ENCODE results near the gene SIX5.

Gene SIX5

GRCh38 chr19:45814851-45815480, 45.9 kb upstream of the SIX5 start, which contains the start of gene RSPH6A:
Gene RSPH6A, minus strand, starts transcription at chr19:45815308. Its CDS starts 132 bp downstream, at chr19:45815176.
- in situ Hi-C loops (cut with MboI; ENCODE audit: low sequenced_read_pairs, unreplicated experiment), result no loop called here
- TF ChIP-seq, protein P1, sequence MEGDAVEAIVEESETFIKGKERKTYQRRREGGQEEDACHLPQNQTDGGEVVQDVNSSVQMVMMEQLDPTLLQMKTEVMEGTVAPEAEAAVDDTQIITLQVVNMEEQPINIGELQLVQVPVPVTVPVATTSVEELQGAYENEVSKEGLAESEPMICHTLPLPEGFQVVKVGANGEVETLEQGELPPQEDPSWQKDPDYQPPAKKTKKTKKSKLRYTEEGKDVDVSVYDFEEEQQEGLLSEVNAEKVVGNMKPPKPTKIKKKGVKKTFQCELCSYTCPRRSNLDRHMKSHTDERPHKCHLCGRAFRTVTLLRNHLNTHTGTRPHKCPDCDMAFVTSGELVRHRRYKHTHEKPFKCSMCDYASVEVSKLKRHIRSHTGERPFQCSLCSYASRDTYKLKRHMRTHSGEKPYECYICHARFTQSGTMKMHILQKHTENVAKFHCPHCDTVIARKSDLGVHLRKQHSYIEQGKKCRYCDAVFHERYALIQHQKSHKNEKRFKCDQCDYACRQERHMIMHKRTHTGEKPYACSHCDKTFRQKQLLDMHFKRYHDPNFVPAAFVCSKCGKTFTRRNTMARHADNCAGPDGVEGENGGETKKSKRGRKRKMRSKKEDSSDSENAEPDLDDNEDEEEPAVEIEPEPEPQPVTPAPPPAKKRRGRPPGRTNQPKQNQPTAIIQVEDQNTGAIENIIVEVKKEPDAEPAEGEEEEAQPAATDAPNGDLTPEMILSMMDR (IDR thresholded peaks at IDR 0.05; ENCODE audit: borderline replicate concordance, control extremely low read depth, extremely low read depth, insufficient read depth, missing control alignments), result no peak

GRCh38 chr19:45814166-45814780, 45.2 kb upstream of the SIX5 start:
- DNase-seq (ENCODE audit: low spot score), result no peak
- TF ChIP-seq, protein P1 (IDR thresholded peaks at IDR 0.05; ENCODE audit: borderline replicate concordance, control extremely low read depth, extremely low read depth, insufficient read depth, missing control alignments), result no peak
- in situ Hi-C loops (cut with MboI; ENCODE audit: low sequenced_read_pairs, unreplicated experiment), result no loop called here

More at GRCh38 chr19:45814851-45815480, 45.9 kb upstream of the SIX5 start, which contains the start of gene RSPH6A:
- DNase-seq (ENCODE audit: low spot score), result no peak

- no peak for DNase-seq (ENCODE audit: low spot score)
- TF ChIP-seq, protein P1 (IDR thresholded peaks at IDR 0.05; ENCODE audit: borderline replicate concordance, control extremely low read depth, extremely low read depth, insufficient read depth, missing control alignments), result no peak
- in situ Hi-C loops (cut with MboI; ENCODE audit: low sequenced_read_pairs, unreplicated experiment), result no loop called here
These were observed 43.2 kb upstream of the SIX5 start for GRCh38 chr19:45812297-45812696.

GRCh38 chr19:45809643-45810159, 40.6 kb upstream of the SIX5 start:
- TF ChIP-seq, protein P1 (IDR thresholded peaks at IDR 0.05; ENCODE audit: borderline replicate concordance, control extremely low read depth, extremely low read depth, insufficient read depth, missing control alignments), result no peak
- no peak for DNase-seq (ENCODE audit: low spot score)
- in situ Hi-C loops (cut with MboI; ENCODE audit: low sequenced_read_pairs, unreplicated experiment), result no loop called here

- in situ Hi-C loops (cut with MboI; ENCODE audit: low sequenced_read_pairs, unreplicated experiment), result no loop called here
- no peak for DNase-seq (ENCODE audit: low spot score)
- TF ChIP-seq, protein P1 (IDR thresholded peaks at IDR 0.05; ENCODE audit: borderline replicate concordance, control extremely low read depth, extremely low read depth, insufficient read depth, missing control alignments), result no peak
These were observed 36.7 kb upstream of the SIX5 start for GRCh38 chr19:45805719-45806118.

DNA sequence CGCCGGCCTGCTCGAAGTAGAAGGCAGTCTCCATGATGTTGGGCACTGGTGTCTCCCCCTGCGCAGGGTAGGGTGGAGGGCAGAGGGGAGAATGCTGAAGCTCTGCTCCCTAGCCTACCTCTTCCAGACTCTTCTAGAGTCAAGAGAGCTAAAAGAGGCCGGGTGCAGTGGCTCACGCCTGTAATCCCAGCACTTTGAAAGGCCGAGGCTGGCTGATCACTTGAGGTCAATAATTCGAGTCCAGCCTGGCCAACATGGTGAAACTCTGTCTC, 35.8 kb upstream of the SIX5 start:
- in situ Hi-C loops (cut with MboI; ENCODE audit: low sequenced_read_pairs, unreplicated experiment), result no loop called here
- TF ChIP-seq, protein P1 (IDR thresholded peaks at IDR 0.05; ENCODE audit: borderline replicate concordance, control extremely low read depth, extremely low read depth, insufficient read depth, missing control alignments), result no peak
- DNase-seq (ENCODE audit: low spot score), result no peak

All from GM13976 (cell line).